Measurements from ENCODE around the gene C14orf180. TPM values are rescaled to one million over a fixed set of nuclear protein-coding genes. Genes with fewer than 3 reads are reported as not detected.
A peak's percentile ranks its signal among the peaks of the same experiment; 100 is the strongest.

C14orf180 gene
- total RNA-seq, 2 donors from 2014 or later = 19.4 TPM; not detected in 1

GRCh38 chr14:104603711-104604401 lies 24.3 kb downstream of the C14orf180 start:
- Histone ChIP-seq H3K27me3 (peaks cover 0 to 8% of the 10 kb centered on the region in 2 donors), H3K4me3 (no peak overlapping the region), H3K36me3 (replicated peaks in 1 of 2; ENCODE audit: insufficient read depth in 1 of 2, low read depth in 2 of 2) (no peaks in the 10 kb centered on the region)

GRCh38 chr14:104604458-104605449 lies 25.2 kb downstream of the C14orf180 start, which contains the start of gene TMEM179:
Gene TMEM179 (minus strand): TSS chr14:104604772. CDS start chr14:104604741, 31 bp downstream.
- 4 to 23% methylated on average over 17 to 88 of the region's 91 CpGs for WGBS, 2 donors
- peak in 2 of 4 donors; percentile 18 to 51 for DNase-seq

More at GRCh38 chr14:104603711-104604401, 24.3 kb downstream of the C14orf180 start:
- DNase-seq (peak in 1 of 4 donors; percentile 13), ATAC-seq (peak; percentile 16)
- Histone ChIP-seq H3K4me1 (peaks cover 7% of the 10 kb centered on the region), H3K27ac (no peak overlapping the region), H3K9me3 (no peaks in the 10 kb centered on the region)
- WGBS, 2 donors = 30 to 43% methylated on average over 12 to 32 of the region's 32 CpGs
- intact Hi-C loops (cut with DNase I) = no loop called here
- TF ChIP-seq POLR2A (IDR thresholded peaks at IDR 0.05) = no peak
- TF ChIP-seq, protein P1, sequence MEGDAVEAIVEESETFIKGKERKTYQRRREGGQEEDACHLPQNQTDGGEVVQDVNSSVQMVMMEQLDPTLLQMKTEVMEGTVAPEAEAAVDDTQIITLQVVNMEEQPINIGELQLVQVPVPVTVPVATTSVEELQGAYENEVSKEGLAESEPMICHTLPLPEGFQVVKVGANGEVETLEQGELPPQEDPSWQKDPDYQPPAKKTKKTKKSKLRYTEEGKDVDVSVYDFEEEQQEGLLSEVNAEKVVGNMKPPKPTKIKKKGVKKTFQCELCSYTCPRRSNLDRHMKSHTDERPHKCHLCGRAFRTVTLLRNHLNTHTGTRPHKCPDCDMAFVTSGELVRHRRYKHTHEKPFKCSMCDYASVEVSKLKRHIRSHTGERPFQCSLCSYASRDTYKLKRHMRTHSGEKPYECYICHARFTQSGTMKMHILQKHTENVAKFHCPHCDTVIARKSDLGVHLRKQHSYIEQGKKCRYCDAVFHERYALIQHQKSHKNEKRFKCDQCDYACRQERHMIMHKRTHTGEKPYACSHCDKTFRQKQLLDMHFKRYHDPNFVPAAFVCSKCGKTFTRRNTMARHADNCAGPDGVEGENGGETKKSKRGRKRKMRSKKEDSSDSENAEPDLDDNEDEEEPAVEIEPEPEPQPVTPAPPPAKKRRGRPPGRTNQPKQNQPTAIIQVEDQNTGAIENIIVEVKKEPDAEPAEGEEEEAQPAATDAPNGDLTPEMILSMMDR (IDR thresholded peaks at IDR 0.05) = no peak

GRCh38 chr14:104609666-104610065 lies 30.1 kb downstream of the C14orf180 start:
- Histone ChIP-seq H3K4me1 (no peaks in the 10 kb centered on the region), H3K9me3 (no peaks in the 10 kb centered on the region), H3K27me3 (peaks cover 0 to 8% of the 10 kb centered on the region in 2 donors), H3K4me3 (no peak overlapping the region), H3K27ac (no peak overlapping the region), H3K36me3 (replicated peaks in 1 of 2; ENCODE audit: insufficient read depth in 1 of 2, low read depth in 2 of 2) (no peaks in the 10 kb centered on the region)
- intact Hi-C loops (cut with DNase I) = no loop called here
- 55 to 70% methylated on average over 7 of the region's 7 CpGs for WGBS, 2 donors
- no peak for DNase-seq
- TF ChIP-seq, protein P1 (IDR thresholded peaks at IDR 0.05) = no peak
- TF ChIP-seq POLR2A (IDR thresholded peaks at IDR 0.05) = no peak
- no peak for ATAC-seq

More at GRCh38 chr14:104604458-104605449, 25.2 kb downstream of the C14orf180 start, which contains the start of gene TMEM179:
- intact Hi-C loops (cut with DNase I) = no loop called here
- TF ChIP-seq POLR2A (IDR thresholded peaks at IDR 0.05) = no peak
- TF ChIP-seq, protein P1 (IDR thresholded peaks at IDR 0.05) = no peak
- Histone ChIP-seq H3K4me1 (peaks cover 7% of the 10 kb centered on the region), H3K27me3 (peaks cover 0 to 8% of the 10 kb centered on the region in 2 donors), H3K27ac (no peak within 1 kb of the TSS), H3K9me3 (no peaks in the 10 kb centered on the region), H3K36me3 (replicated peaks in 1 of 2; ENCODE audit: insufficient read depth in 1 of 2, low read depth in 2 of 2) (no peaks in the 10 kb centered on the region), H3K4me3 (no peak within 1 kb of the TSS)
- peak; percentile 75 for ATAC-seq

DNA sequence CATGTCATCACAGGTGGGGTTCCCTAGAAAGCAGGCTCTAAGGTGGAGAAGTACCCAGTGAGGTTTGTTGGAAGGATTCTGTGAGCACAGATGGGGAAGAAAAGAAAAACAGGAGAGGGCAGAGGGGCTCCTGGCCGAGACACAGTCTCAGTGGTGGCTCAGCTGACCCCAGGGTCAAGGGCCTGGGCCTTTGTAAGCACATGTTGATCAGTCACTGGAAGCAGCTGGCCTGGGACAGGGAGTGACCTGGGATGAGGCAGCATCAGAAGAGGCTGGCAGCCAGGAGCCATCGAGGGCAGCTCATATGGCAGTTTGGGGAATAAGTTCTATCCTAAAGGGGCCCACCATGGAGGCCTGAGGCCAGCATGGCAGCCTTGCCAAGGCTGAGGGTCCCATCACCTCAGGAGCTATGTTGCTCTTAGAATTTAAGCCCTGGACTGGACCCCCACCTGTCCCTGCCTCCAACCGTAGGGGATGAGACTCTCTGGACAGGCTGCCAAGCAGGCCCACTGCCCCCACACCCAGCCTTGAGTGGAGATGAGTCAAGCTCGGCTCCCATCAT lies 31.3 kb downstream of the C14orf180 start:
- no peak for ATAC-seq
- intact Hi-C loops (cut with DNase I) = no loop called here
- no peaks in the 10 kb centered on the region for H3K4me1 ChIP-seq
- 55 to 61% methylated on average over 4 of the region's 4 CpGs for WGBS, 2 donors
- no peak for DNase-seq
- H3K36me3 ChIP-seq (replicated peaks in 1 of 2; ENCODE audit: insufficient read depth in 1 of 2, low read depth in 2 of 2) = no peaks in the 10 kb centered on the region
- H3K27ac ChIP-seq = no peak overlapping the region
- H3K27me3 ChIP-seq = no peaks in the 10 kb centered on the region
- TF ChIP-seq, protein P1 (IDR thresholded peaks at IDR 0.05) = no peak
- TF ChIP-seq POLR2A (IDR thresholded peaks at IDR 0.05) = no peak
- H3K4me3 ChIP-seq = no peak overlapping the region
- no peaks in the 10 kb centered on the region for H3K9me3 ChIP-seq
